ENCODE data around the gene ZNF69. TPM values are rescaled to one million over a fixed set of nuclear protein-coding genes. Genes with fewer than 3 reads are reported as not detected.

The ZNF69 gene
- total RNA-seq, 1 experiment from 2014 or later: 28.7 TPM

DNA sequence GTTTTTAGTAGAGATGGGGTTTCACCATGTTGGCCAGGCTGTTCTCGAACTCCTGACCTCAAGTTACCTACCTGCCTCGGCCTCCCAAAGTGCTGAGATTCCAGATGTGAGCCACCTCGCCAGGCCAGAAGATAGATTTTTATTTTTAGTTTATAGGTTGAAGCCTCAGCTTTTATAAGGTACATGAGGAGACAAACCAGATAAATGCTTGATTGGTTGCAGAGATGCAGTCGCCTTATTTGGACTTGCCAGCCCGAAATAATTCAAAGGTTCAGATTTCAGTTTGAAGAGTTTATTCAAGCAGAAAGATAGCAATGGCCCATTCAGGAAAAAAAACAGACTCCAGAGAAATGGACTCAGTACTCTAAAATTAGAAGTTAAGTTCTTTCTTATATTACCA lies 3.1 kb downstream of the ZNF69 start (continued):
- TF ChIP-seq, protein P1, sequence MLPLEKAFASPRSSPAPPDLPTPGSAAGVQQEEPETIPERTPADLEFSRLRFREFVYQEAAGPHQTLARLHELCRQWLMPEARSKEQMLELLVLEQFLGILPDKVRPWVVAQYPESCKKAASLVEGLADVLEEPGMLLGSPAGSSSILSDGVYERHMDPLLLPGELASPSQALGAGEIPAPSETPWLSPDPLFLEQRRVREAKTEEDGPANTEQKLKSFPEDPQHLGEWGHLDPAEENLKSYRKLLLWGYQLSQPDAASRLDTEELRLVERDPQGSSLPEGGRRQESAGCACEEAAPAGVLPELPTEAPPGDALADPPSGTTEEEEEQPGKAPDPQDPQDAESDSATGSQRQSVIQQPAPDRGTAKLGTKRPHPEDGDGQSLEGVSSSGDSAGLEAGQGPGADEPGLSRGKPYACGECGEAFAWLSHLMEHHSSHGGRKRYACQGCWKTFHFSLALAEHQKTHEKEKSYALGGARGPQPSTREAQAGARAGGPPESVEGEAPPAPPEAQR (CRISPR knock-in tag; IDR thresholded peaks at IDR 0.05): no peak

DNA sequence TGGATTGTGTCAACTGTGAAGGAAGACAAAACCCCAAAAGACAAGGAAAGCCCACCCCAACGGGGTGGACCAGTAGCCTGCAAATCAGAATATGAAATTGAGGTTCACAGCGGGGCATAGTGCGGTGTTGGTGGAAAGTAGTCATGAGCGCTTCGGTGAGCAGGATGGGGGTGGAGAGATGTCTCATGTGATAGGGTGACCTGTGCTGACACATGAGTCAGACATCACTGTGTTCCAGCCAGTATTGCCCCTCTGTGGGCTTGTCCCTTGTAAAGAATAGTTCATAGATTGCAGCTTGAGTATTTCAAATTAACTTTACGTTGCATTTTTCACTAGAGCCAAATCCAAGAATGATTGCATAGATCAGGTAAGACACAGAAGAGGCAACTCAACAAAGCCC lies 7.3 kb downstream of the ZNF69 start:
- TF ChIP-seq FOXJ3 (CRISPR knock-in tag; IDR thresholded peaks at IDR 0.05; ENCODE audit: borderline replicate concordance) (no peak), NFATC4 (CRISPR knock-in tag; IDR thresholded peaks at IDR 0.05) (no peak), MXD4 (CRISPR knock-in tag; IDR thresholded peaks at IDR 0.05; ENCODE audit: borderline replicate concordance) (no peak), ZNF219 (CRISPR knock-in tag; IDR thresholded peaks at IDR 0.05; ENCODE audit: borderline replicate concordance) (no peak), TP53 (CRISPR knock-in tag; IDR thresholded peaks at IDR 0.05) (no peak), MYBL2 (CRISPR knock-in tag; IDR thresholded peaks at IDR 0.05) (no peak), ETV6 (CRISPR knock-in tag; IDR thresholded peaks at IDR 0.05) (no peak), ZNF396 (CRISPR knock-in tag; IDR thresholded peaks at IDR 0.05; ENCODE audit: borderline replicate concordance) (no peak), ZNF232 (CRISPR knock-in tag; IDR thresholded peaks at IDR 0.05) (no peak)
- TF ChIP-seq, protein P2, sequence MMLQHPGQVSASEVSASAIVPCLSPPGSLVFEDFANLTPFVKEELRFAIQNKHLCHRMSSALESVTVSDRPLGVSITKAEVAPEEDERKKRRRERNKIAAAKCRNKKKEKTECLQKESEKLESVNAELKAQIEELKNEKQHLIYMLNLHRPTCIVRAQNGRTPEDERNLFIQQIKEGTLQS (CRISPR knock-in tag; conservative IDR thresholded peaks at IDR 0.05): no peak
- TF ChIP-seq, protein P3, sequence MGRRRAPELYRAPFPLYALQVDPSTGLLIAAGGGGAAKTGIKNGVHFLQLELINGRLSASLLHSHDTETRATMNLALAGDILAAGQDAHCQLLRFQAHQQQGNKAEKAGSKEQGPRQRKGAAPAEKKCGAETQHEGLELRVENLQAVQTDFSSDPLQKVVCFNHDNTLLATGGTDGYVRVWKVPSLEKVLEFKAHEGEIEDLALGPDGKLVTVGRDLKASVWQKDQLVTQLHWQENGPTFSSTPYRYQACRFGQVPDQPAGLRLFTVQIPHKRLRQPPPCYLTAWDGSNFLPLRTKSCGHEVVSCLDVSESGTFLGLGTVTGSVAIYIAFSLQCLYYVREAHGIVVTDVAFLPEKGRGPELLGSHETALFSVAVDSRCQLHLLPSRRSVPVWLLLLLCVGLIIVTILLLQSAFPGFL (CRISPR knock-in tag; IDR thresholded peaks at IDR 0.05; ENCODE audit: borderline replicate concordance): no peak
- TF ChIP-seq, protein P4, sequence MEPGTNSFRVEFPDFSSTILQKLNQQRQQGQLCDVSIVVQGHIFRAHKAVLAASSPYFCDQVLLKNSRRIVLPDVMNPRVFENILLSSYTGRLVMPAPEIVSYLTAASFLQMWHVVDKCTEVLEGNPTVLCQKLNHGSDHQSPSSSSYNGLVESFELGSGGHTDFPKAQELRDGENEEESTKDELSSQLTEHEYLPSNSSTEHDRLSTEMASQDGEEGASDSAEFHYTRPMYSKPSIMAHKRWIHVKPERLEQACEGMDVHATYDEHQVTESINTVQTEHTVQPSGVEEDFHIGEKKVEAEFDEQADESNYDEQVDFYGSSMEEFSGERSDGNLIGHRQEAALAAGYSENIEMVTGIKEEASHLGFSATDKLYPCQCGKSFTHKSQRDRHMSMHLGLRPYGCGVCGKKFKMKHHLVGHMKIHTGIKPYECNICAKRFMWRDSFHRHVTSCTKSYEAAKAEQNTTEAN (CRISPR knock-in tag; IDR thresholded peaks at IDR 0.05): no peak
- TF ChIP-seq, protein P5, sequence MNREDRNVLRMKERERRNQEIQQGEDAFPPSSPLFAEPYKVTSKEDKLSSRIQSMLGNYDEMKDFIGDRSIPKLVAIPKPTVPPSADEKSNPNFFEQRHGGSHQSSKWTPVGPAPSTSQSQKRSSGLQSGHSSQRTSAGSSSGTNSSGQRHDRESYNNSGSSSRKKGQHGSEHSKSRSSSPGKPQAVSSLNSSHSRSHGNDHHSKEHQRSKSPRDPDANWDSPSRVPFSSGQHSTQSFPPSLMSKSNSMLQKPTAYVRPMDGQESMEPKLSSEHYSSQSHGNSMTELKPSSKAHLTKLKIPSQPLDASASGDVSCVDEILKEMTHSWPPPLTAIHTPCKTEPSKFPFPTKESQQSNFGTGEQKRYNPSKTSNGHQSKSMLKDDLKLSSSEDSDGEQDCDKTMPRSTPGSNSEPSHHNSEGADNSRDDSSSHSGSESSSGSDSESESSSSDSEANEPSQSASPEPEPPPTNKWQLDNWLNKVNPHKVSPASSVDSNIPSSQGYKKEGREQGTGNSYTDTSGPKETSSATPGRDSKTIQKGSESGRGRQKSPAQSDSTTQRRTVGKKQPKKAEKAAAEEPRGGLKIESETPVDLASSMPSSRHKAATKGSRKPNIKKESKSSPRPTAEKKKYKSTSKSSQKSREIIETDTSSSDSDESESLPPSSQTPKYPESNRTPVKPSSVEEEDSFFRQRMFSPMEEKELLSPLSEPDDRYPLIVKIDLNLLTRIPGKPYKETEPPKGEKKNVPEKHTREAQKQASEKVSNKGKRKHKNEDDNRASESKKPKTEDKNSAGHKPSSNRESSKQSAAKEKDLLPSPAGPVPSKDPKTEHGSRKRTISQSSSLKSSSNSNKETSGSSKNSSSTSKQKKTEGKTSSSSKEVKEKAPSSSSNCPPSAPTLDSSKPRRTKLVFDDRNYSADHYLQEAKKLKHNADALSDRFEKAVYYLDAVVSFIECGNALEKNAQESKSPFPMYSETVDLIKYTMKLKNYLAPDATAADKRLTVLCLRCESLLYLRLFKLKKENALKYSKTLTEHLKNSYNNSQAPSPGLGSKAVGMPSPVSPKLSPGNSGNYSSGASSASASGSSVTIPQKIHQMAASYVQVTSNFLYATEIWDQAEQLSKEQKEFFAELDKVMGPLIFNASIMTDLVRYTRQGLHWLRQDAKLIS (CRISPR knock-in tag; IDR thresholded peaks at IDR 0.05; ENCODE audit: borderline replicate concordance): no peak
- TF ChIP-seq, protein P6, sequence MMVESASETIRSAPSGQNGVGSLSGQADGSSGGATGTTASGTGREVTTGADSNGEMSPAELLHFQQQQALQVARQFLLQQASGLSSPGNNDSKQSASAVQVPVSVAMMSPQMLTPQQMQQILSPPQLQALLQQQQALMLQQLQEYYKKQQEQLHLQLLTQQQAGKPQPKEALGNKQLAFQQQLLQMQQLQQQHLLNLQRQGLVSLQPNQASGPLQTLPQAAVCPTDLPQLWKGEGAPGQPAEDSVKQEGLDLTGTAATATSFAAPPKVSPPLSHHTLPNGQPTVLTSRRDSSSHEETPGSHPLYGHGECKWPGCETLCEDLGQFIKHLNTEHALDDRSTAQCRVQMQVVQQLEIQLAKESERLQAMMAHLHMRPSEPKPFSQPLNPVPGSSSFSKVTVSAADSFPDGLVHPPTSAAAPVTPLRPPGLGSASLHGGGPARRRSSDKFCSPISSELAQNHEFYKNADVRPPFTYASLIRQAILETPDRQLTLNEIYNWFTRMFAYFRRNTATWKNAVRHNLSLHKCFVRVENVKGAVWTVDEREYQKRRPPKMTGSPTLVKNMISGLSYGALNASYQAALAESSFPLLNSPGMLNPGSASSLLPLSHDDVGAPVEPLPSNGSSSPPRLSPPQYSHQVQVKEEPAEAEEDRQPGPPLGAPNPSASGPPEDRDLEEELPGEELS (CRISPR knock-in tag; IDR thresholded peaks at IDR 0.05): no peak
- TF ChIP-seq, protein P1 (CRISPR knock-in tag; IDR thresholded peaks at IDR 0.05): no peak
- TF ChIP-seq, protein P7, sequence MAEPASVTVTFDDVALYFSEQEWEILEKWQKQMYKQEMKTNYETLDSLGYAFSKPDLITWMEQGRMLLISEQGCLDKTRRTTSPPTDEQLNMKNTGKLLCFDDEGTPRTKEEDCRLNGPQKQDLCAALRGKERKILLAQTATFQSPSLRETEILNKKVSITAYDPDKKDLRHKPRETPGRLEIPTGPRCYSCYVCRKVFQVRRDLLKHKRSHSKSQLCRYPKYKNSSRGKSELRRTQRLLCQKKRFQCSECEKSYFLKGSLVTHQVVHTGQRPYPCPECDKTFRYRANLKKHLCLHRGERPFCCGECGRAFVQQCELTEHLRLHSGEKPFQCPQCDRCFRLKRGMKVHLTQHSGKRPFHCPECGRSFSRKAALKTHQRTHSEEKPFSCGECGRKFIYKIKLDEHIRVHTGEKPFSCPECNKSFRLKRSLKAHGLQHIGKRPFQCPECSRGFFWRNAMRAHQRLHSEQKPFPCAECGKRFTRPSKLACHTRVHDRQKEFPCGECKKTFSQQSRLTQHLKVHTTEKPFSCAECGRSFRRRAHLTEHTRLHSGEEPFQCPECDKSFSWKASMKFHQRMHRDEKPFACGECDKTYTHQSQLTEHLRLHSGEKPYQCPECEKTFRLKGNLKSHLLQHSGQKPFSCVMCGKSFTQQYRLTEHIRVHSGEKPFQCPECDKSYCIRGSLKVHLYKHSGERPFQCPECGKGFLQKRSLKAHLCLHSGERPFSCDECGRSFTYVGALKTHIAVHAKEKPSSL (CRISPR knock-in tag; conservative IDR thresholded peaks at IDR 0.05): no peak
- peaks cover 45% of the 10 kb centered on the region for H3K9me3 Mint-ChIP-seq
- no peak overlapping the region for H3K27ac Mint-ChIP-seq
- H3K36me3 Mint-ChIP-seq: peaks cover 75% of the 10 kb centered on the region
- no peak overlapping the region for H3K4me3 Mint-ChIP-seq
- ATAC-seq: no peak
- ChIA-PET CTCF (no interaction called here), POLR2A (no interaction called here)
- H3K4me1 Mint-ChIP-seq: peaks cover 13% of the 10 kb centered on the region
- peaks cover 2% of the 10 kb centered on the region; the same call in 1 of the 2 replicates for H3K27me3 Mint-ChIP-seq (ENCODE audit: low read depth)
- no peak for DNase-seq (ENCODE audit: low spot score)

Measured in WTC11 (cell line).